Left renal cortex interstitium (tissue), 4 donors: ENCODE measurements around the gene NRIP2. TPM values are rescaled to one million over a fixed set of nuclear protein-coding genes. Genes with fewer than 3 reads are reported as not detected.
"Not testable (repeated sequence)": the region's sequence is repeated elsewhere in the genome, so short reads cannot be mapped to it uniquely, and the experiment has no call there.

ENCODE experiments used
- DNase-seq, 4 donors: peaks; one replicate each; pipeline ENCODE4 v3.0.0-alpha.2; 2013; ENCODE audit warnings: low read depth in 4 of 4, low spot score in 2 of 4, missing footprints in 1 of 4
- polyA plus RNA-seq, 4 donors: library from polyadenylated mRNA; unstranded; fragments of 120-200 nt; gene quantifications; one replicate each; pipeline ENCODE4 v1.2.1, GENCODE V29; 2013; ENCODE audit not compliant: insufficient read length in 4 of 4

NRIP2 gene
- polyA plus RNA-seq = 10 to 100 TPM; 31.1 to 39.5 (median 34.3) TPM

- DNase-seq = peak in 3 of 4 donors; percentile 70 to 73 (median 71)
Measured at GRCh38 chr12:2834581-2835491, at the start of gene NRIP2. NRIP2 (minus strand) TSS chr12:2835035; CDS start chr12:2834983, 52 bp downstream.

- DNase-seq = no peak
Measured at GRCh38 chr12:2879853-2880252, 45.0 kb upstream of the NRIP2 start.

GRCh38 chr12:2877953-2878732 is 43.3 kb upstream of the NRIP2 start:
- DNase-seq = no peak

- peak; percentile 75 to 85 (median 81) for DNase-seq
Measured at GRCh38 chr12:2877047-2877952, 42.5 kb upstream of the NRIP2 start, which contains the start of the genes FOXM1 and RHNO1. FOXM1 (minus strand) TSS chr12:2877174; CDS start chr12:2874478, 2,696 bp downstream. RHNO1 (plus strand) TSS chr12:2877223; CDS start chr12:2885367, 8,144 bp downstream.

GRCh38 chr12:2876431-2877046 is 41.7 kb upstream of the NRIP2 start:
- DNase-seq = no peak

- not testable (repeated sequence) for DNase-seq
Measured at GRCh38 chr12:2868986-2869632, 34.3 kb upstream of the NRIP2 start.

- DNase-seq = no peak
Measured at GRCh38 chr12:2864198-2864597, 29.4 kb upstream of the NRIP2 start.

- DNase-seq = not testable (repeated sequence)
Measured at GRCh38 chr12:2863402-2863801, 28.6 kb upstream of the NRIP2 start.

GRCh38 chr12:2862876-2863275 is 28.0 kb upstream of the NRIP2 start:
- DNase-seq = no peak

GRCh38 chr12:2860170-2860569 is 25.3 kb upstream of the NRIP2 start:
- DNase-seq = no peak

GRCh38 chr12:2858944-2859421 is 24.1 kb upstream of the NRIP2 start:
- no peak for DNase-seq

GRCh38 chr12:2858334-2858733 is 23.5 kb upstream of the NRIP2 start:
- DNase-seq = no peak

- no peak for DNase-seq
Measured at GRCh38 chr12:2857576-2857975, 22.7 kb upstream of the NRIP2 start.

- DNase-seq = no peak
Measured at GRCh38 chr12:2857021-2857431, 22.2 kb upstream of the NRIP2 start, which contains the start of gene TEX52. TEX52 (minus strand) TSS chr12:2857039; CDS start chr12:2857026, 13 bp downstream.

GRCh38 chr12:2856051-2856450 is 21.2 kb upstream of the NRIP2 start:
- DNase-seq = no peak

- DNase-seq = no peak
Measured at GRCh38 chr12:2855546-2855945, 20.7 kb upstream of the NRIP2 start.

- no peak for DNase-seq
Measured at GRCh38 chr12:2854669-2855453, 20.0 kb upstream of the NRIP2 start.

- DNase-seq = peak in 1 of 4 donors; percentile 80
Measured at GRCh38 chr12:2853626-2854025, 18.8 kb upstream of the NRIP2 start.
